LNCAP (cell line): ENCODE data around the gene ANTKMT.
A peak's percentile ranks its signal among the peaks of the same experiment; 100 is the strongest.

Source experiments
- CTCF ChIP-seq: fragments of 450-650 bp; IDR thresholded peaks from 2 replicates; pipeline ENCODE4 v1.5.1; 2017; ENCODE audit warnings: mild to moderate bottlenecking

ANTKMT gene

DNA sequence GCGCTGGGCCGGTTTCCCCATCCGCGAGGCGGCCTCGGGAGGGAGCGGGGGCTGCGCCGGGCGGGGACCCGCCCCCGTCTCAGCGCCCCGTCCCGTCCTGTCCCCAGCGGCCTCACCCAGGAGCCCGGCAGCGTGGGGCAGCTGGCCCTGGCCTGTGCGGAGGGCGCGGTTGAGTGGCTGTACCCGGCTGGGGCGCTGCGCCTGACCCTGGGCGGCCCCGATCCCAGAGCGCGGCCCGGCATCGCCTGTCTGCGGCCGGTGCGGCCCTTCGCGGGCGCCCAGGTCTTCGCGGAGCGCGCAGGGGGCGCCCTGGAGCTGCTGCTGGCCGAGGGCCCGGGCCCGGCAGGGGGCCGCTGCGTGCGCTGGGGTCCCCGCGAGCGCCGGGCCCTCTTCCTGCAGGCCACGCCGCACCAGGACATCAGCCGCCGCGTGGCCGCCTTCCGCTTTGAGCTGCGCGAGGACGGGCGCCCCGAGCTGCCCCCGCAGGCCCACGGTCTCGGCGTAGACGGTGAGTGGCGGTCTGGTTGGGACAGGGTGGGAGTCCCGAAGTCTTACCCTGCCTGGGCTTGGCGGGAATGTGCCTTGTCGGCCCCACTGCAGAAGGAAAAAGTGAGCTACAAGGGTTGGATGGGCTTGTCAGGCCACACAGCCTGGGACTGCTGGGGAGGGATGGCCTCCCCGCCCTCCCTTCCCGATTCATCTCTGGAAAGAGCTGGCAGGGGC is 5.3 kb upstream of the ANTKMT start:
- peak; percentile 50 for TF ChIP-seq CTCF

GRCh38 chr16:716200-716568 is 4.8 kb upstream of the ANTKMT start:
- TF ChIP-seq CTCF, result no peak

GRCh38 chr16:716768-717325 is 4.1 kb upstream of the ANTKMT start:
- no peak for TF ChIP-seq CTCF

DNA sequence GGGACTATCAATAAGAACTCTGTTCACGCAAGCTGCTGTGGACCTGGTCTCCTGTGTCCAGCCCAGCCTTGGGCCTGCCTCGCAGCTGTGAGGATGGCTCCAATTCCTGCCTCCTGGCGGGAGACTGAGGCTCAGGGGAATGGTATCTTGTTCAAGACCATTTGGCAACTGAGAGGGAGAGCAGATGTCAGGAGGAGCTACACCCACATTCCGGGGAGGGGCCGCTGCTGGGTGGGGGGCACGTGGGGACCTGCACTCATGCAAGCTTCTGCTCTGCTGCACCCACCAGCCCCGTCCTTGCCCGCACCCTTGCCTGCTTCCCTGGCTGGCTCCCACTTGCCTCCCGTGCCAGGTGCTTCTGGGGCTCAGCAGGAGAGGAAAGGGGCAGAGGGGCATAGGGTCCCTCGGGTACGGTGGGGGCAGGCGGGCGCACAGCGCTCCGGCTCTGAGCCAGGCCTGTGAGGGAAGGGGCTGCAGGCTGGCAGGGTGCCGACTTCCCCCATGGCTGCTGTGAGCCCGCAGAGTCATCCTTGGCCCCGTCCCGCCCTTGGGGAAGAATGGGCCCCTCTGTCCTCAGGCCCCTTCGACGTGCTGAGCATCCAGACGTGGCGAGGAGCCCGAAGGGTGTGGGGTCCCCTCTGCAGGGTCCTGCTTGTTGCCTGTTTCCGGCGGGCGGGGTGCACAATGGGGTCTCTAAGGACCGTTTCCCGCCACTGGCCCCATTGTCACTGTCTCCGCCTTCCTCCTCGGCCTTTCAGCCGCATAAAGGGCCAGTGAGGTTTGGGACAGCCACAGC is 3.3 kb upstream of the ANTKMT start:
- TF ChIP-seq CTCF, result no peak

DNA sequence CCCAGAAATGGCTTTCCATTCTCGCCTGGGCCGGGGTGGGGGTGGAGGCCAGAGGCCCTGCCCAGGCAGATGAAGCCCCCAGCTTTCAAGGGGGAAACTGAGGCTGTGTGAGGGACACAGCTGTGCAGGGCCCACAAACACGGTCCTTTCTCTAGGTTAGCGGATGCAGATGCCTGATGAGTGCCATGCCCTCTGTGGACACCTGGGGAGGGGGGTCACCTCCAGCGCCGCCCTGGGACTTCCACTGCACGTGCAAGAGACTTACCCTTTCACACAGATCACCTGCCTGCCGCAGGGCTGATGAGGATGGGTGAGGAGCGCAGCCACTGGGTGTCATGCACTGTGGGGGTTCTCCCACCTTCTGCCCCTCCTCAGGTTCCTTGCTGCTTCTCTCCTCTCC is 2.6 kb upstream of the ANTKMT start:
- TF ChIP-seq CTCF, result no peak

- TF ChIP-seq CTCF, result no peak
Measured at GRCh38 chr16:718922-719321, 2.0 kb upstream of the ANTKMT start.

- peak; percentile 35; the same call in 1 of the 2 replicates for TF ChIP-seq CTCF
Measured at GRCh38 chr16:719815-720446, 1.0 kb upstream of the ANTKMT start.
